Central memory CD4-positive, alpha-beta T cell (primary cell): ENCODE measurements around the gene ANO7.
"Not testable (repeated sequence)": the region's sequence is repeated elsewhere in the genome, so short reads cannot be mapped to it uniquely, and the experiment has no call there.

Source experiments
- DNase-seq: peaks from one replicate; pipeline ENCODE4 v3.0.0; 2022

Gene ANO7

DNA sequence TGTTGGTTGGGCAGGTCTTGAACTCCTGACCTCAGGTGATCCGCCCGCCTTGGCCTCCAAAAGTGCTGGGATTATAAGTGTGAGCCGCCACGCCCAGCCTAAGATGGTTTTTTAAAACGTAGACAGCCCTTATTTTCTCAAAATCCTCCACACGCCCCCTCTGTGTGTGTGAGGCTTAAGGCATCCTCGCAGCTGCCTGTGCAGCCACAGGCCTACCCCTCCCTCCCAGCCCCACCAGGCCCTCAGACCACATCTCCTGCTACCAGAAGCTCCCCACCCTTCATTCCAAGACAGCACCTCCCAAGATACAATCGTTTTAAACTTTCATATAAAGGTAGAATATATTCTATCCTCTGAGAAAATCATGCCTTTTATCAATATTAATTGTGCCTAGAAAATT, 4.8 kb downstream of the ANO7 start:
- DNase-seq, result no peak

DNA sequence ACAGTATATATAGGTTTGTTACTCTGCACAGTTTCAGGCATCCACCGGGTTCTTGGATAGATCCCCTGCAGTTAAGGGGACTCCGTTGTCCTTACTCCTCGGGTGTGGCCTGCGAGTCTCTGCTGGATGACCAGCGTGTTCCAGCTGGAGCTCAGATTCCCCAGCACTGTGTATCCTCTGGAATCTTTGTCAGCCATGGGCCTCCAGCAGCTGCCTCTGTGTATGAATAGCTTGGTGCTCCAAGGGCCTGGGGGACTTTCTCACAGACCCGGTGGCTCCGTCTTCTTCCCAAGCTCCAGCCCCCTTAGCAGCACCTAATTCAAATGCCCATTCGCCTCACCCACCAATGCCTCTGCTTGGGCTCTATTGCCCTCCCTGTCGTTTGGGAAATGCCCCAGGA, 6.3 kb downstream of the ANO7 start:
- no peak for DNase-seq

DNA sequence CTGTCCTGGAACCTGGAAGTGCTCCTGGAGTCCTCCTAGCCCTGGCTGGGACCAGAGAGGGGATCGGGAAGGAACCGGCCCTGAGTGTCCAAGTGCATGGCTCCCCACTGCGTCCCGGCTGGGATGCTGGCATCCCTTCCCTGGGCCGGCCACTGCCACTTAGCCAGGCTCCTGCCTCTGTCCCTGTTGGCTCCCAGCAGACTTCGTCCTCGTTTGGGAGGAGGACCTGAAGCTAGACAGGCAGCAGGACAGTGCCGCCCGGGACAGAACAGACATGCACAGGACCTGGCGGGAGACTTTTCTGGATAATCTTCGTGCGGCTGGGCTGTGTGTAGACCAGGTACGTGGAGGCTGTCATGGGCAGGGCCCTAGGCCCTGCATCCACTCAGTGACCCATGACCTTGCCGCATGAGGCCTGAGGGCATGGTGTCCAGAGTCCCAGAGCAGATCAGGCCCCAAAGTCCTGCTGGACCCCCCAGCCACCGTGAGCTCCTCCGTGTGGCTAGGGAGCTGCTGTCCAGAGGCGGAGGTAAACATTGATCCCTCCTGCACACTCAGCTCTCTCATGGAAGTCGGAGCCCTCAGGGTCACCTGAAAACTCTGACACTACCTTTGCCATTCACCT, 7.1 kb downstream of the ANO7 start:
- DNase-seq, result no peak

DNA sequence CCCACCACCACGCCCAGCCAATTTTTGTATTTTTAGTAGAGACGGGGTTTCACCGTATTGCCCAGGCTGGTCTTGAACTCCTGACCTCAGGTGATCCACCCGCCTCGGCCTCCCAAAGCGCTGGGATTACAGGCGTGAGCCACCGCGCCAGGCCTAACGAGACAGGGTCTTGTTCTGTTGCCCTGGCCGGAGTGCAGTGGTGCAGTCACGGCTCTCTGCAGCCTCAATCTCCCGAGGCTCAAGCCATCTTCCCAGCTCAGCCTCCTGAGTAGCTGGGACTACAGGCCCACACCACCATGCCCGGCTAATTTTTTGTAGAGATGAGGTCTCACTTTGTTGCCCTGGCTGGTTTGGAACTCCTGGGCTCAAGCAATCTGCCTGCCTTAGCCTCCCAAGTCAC, 8.8 kb downstream of the ANO7 start:
- DNase-seq, result not testable (repeated sequence)

DNA sequence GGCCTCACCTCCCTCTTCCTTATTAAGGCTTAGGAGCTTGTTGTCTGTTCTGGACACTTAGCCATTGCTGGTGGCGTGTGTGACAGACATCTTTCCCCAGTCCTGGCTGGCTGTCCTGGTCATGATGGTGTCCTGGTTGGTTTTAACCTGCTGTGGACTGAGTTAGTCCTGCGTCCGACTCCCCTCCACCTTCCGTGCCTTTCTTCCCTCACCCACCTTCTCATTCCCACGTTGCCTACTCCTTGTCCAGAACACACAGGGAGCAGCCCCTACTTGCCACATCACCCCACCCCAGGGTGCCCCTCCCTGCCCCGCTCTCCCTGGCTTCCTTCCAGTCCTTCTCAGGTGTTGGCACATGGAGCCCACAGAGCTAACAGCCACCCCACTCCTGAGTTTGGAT, 9.5 kb downstream of the ANO7 start:
- no peak for DNase-seq

DNA sequence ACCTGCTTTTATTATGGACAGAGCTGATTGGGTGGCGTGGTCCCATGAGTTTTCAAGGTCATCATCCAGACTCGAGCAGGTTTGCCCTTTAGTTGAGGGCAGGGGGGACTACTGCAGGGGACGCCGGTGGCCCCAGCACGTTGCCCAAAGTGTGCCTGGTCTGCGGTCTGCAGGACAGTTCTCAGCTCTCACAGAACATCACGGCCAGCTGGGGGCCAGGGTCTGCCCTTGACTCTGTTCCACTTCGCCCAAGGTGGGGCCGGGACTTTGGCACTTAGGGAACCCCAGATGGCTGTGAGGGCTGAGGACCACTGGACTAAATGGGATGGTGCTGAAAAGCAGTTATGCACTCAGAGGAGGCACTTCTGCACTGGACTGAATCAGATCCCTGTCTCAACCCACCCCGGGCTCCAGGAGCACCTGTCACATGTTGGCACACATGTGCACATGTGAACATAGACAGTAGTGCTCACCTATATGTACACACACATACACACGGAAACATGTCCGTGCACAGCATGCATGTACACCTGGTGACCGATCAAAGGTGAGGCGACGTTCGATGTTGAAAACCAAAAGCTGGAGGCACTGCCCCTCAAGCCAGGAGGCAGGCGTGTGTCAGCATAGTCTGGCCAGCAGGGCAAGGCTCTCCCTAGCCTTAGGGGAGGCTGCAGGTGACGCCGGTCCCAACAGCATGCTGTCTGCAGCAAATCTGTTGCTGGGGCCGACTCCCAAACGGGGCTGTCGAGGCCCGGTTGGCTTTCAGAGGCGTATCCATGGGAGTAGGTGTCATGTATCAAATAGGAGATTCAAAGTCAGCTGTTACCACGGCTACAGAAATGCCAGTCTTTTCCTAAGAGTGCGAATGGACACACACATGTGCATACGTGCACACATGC, 10.2 kb downstream of the ANO7 start:
- no peak for DNase-seq

DNA sequence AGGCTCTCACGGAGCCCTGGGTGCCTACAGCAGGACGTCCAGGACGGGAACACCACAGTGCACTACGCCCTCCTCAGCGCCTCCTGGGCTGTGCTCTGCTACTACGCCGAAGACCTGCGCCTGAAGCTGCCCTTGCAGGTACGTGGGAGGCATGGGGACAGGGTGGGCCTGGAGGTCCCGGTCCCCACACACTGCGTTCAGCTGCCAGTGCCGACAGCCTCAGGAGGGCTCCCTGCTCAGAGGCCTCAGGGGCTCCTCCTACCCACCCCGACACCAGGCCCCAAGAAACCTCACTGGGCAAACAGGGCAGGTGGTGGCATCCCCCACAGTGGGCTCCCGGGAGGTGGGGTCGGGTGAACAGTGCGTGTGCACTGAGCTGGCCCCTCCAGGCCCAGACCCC, 10.8 kb downstream of the ANO7 start:
- DNase-seq, result no peak

DNA sequence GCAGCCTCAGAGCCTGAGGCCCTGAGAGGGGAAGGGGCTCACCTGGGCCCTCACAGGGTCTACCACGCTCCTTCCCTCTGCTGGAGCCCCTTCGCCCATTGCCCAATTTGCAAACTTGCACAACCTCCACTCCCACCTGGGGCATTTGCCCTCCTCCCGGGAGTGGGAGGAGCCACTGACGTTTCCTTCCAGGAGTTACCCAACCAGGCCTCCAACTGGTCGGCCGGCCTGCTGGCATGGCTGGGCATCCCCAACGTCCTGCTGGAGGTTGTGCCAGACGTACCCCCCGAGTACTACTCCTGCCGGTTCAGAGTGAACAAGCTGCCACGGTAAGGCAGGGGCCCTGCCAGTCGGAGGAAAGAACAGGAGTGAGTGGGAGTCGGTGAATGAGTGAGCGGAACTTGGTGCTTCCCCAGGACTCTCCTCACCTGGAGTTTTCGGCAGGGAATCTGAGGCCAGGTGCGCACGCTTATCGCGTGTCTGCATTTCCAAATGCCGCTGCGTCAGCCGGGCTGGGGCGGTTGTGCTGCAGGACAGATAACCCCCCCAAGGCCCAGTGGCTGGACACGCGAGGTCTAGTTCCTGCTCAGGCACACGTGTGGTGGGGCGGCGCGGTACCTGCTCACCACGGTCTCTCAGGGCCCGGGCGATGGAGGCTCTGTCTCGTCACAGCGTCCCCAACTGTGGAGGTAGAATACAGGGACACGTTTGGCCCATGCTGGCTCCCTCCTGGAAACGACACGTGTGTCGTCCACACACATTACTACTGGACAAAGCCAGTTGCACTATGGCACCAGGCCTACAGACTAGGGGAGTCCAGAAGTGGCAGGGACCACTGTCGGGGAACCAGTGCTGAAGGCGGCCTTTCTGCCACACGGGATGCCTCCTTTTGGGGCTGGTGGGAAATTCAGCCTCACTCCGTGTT, 11.7 kb downstream of the ANO7 start:
- DNase-seq, result no peak

DNA sequence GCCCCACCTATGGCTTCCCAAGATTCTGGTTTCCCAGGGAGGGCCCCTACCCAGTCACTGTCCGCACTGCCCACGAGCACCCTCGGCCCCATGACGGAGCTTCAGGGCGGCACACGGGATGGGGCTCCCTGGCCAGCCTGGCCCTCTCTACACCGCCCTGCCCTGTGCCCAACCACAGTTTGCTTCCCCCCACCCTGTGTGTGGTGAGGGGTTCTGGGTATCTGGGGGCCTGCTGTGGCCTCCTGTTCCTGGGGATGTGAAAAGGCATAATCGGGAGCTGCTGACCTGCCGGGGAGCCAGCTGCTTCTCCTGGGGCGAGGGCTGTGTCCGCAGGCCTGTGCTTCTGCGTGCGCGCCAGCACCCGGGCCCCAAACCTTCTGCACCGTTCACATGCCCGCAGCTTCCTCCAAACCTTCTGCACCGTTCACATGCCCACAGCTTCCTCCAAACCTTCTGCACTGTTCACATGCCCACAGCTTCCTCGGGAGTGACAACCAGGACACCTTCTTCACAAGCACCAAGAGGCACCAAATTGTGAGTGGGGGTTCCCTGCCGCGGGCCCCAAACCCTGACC, 12.4 kb downstream of the ANO7 start:
- DNase-seq, result no peak

DNA sequence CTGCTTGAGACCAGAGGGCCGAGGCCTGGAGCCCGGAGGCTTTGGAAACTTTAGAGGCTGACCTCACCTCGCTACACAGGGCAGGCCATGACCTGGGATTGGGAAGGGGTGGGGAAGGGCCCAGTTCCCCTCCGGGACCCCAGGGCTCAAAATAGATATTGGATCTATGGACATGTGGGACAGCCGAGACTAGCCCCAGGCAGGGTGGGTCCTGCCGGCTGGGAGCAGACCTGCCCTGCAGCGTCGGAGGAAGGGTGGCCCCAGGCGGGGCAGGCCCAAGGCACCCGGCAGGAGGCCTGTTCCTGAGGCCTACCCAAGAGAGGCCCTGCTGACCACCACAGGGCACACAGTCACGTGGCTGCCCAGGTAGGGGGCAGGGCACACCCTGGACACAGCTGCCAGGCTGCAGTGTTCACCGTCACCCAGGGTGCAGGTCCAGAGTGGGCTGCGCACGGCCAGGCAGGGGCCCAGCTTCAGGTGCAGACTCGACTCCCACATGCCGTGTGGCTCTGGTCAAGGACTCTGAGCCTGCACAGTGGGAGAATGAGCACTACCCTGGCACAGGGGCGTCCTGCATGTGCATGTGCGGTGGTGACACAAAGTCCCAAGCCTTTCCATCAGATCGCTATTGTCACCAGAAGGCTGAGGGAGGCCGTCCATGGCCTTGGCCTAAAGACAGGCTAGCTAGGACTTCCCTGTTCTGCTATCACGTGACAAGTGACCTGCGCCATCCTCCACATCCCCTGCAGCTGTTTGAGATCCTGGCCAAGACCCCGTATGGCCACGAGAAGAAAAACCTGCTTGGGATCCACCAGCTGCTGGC, 13.2 kb downstream of the ANO7 start:
- DNase-seq, result no peak

DNA sequence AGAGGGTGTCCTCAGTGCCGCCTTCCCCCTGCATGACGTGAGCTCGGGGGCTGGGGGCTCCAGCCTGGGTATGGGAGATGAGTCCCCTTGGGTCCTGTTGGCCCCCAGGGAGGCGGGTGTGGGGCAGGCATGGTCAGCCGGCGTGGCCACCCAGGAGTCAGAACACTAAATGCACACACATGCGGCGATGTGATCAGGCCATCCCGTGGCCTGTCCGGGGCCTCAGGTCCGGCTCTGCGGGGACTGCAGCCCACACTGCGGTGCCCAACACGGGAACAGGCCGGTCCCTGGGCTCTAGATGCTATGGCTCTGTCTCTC, 13.8 kb downstream of the ANO7 start:
- no peak for DNase-seq

DNA sequence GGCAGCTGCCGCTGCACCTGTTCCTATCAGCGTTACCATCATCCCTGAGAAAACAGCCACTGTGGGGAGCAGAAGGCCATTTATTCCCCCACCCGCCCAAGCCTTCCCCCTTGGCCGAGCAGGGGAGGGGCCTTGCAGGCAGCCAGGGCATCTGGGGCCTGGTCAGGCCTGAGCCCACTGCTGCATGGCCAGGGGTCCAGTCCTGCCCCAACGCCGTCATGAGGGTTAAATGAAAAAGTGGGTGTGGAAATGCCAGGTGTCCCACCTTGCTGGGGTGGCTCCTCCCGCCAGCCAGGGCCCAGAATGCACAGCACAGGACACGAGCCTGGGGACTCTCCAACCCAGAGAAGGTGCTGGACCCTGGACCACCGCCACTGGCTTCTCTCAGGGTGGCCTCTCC, 14.2 kb downstream of the ANO7 start:
- DNase-seq, result no peak

DNA sequence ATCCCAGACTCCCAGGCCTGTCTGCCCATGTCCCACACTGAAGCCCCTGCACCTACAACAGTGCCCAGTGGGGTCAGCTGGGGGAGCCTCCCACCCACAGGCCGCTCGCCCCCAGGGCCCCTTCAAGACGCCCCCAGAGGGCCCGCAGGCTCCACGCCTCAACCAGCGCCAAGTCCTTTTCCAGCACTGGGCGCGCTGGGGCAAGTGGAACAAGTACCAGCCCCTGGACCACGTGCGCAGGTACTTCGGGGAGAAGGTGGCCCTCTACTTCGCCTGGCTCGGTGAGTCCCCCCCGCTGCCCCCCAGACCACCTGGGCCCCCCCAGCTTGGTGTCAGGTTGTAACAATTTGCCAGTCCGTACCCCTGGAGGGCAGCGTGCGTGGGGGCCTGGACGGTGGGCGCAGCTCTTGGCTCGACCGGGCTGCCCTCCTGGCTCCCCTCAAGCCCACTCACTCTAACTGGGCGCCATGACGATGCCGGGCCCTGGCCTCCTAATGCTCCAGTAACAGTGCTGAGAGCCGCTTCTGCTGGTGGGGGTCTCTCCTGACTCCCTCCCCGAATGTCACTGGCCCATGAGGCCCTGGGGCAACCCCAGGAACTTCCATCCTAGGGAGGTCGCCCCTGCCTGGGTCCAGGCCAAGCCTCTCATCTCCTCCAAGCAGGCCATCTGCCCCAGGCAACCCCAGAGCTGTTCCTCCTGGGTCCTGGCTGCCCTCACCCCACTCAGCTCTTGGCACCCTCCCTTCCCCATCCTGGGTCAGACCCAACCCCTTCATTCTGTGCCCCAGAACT, 14.9 kb downstream of the ANO7 start:
- no peak for DNase-seq

DNA sequence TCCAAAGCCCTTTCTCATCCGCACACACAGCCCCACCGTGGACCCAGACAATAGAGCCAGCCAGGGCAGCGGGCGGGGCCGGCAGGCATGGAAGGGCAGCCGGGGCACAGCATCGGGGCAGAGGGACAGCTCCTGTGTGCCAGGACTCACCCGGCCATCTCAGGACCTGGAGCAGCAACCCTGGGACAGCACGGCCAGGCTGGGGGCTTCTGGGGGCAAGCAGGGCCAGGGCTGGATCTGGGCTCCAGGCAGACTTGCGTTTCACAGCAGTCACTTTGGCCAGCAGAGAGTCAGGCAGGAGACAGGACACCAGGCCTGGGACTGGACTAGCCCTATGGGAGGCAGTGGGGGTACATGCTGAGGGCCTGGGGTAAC, 15.5 kb downstream of the ANO7 start:
- no peak for DNase-seq

DNA sequence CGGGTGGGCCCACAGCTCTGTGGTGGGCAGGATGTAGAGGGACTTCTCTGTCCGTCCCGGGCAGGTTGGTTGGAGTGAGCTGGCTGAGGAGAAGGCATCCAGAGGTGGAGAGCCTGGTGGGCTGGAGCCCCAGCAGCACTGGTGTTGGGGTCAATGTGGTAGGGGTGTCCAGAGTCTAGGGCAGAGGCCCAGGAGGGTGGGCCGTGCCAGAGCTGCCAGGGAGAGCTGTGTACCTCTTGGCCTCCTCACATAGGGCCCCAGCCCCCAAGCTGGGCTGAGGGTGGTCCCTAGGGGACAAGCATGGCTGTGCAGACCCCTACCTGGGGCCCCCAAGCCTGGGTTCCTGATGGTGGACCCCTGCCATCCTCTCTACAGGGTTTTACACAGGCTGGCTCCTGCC, 16.0 kb downstream of the ANO7 start:
- no peak for DNase-seq

DNA sequence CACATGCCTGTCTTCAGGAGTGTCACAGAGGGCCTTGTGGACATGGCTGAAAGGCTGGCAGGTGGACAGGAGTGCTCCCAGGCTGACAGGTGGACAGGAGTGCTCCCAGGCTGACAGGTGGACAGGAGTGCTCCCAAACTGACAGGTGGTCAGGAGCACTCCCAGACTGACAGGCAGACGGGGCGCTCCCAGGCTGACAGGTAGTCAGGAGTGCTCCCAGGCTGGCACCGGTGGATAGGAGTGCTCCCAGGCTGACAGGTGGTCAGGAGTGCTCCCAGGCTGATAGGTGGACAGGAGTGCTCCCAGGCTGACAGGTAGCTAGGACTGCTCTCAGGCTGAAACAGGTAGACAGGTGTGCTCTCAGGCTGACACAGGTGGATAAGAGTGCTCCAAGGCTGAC, 16.6 kb downstream of the ANO7 start:
- DNase-seq, result no peak

DNA sequence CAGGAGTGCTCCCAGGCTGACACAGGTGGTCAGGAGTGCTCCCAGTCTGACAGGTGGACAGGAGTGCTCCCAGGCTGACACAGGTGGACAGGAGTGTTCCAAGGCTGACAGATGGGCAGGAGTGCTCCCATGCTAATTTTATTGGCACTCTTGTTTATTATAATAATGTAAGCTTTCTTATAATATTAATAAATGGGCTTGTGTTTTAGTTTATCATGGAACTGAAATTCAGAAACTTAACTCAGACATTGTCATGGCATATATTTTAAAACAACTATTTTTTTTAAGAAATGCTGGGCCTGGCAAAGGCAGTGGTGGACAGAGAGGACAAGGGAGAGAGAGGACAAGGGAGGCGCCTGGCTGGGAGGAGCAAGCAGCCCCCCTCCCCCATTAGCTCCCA, 18.7 kb downstream of the ANO7 start:
- no peak for DNase-seq

DNA sequence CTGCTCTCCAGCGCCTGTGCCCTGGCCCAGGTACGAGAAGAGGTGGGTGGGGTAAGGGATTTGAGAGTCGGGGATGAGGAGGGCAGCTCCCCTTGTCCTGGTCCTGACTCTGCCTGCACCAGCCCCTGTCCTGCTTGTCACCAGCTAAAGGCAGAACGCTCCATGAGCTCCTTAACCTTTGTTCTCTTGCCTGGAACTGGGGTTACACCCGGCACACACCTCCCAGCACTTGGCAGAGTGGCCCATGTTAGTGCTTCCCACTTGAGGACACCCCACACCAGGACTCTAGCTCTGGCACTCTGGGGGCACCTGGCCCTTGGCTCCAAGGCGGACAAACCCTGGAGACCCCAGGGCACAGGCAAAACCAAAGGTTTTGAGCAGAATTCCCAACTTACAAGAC, 19.2 kb downstream of the ANO7 start:
- no peak for DNase-seq

DNA sequence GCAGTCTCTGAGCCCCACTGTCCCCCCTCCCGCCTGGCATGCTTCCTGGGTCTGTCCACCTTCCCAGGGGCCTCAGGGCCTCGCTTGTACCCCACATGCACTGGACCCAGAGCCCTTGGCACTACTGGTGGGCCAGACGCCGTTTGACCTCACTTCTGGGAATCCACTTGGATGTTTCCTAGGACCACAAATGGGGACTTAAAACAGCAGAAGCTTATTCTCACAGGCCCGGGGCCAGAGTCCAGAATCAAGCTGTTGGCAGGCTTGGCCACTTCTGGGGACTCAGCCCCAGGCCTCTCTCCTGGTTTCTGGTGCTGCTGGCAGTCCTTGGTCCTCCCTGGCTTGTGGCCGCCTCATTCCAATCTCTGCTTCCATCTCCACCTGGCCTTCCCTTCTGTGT, 19.6 kb downstream of the ANO7 start:
- DNase-seq, result no peak

DNA sequence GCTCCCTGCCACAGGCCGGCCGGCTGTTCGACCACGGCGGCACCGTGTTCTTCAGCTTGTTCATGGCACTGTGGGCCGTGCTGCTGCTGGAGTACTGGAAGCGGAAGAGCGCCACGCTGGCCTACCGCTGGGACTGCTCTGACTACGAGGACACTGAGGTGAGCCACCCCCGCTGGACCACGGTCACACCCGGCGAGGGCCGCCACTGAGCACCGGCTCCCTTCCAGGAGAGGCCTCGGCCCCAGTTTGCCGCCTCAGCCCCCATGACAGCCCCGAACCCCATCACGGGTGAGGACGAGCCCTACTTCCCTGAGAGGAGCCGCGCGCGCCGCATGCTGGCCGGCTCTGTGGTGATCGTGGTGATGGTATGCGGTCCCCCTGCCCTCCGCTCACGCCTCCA, 20.8 kb downstream of the ANO7 start:
- DNase-seq, result no peak

DNA sequence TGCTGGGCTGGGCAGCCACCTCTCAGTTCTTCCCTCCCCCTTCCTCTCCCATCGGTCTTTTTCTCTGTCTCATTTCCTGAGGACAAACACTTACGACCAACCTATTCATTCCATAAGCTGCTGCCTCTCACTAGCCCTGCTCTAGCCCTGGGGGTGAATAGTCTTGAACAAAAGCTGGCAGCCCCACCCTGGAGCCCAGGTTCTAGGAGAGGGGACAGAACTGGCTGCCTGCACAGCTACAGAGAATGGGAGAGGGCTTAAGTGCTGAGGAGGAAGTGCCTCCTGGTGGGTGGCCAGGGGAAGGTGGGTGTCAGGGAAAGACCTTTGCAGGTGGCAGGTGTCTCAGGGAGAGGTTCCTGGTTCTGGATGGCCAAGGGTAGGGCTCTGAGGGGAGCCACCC, 22.8 kb downstream of the ANO7 start:
- DNase-seq, result no peak

DNA sequence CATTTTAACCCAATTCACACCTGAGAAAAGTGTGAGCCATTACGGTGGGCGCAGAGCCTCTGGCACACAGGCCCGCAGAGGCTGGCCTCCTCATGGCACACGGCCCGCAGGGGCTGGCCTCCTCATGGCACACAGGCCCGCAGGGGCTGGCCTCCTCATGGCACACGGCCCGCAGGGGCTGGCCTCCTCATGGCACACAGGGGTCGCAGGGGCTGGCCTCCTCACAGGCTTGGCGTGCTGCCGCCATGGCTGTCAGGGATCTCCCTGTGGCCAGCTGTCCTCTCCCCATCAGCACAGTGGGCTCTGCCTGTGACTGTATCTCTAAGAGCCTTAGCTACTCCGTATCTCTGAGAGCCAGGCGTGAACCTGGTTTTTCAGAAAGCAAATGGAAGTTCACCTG, 24.6 kb downstream of the ANO7 start:
- no peak for DNase-seq
